WI38 (cell line): ENCODE data around the gene GSN.

Experiments used
- H3K4me3 ChIP-seq: 2 replicates; pipeline ENCODE4 v1.5.1; 2011; ENCODE audit warnings: low read depth, mild to moderate bottlenecking, control low read depth, low read length
- TF ChIP-seq, protein P1 (sequence below): IDR thresholded peaks from 2 replicates; pipeline ENCODE4 v1.5.1; 2012; ENCODE audit warnings: low read depth, mild to moderate bottlenecking, control low read depth, low read length

Gene GSN

GRCh38 chr9:121317737-121318630 is 50.0 kb downstream of the GSN start:
- TF ChIP-seq, protein P1, sequence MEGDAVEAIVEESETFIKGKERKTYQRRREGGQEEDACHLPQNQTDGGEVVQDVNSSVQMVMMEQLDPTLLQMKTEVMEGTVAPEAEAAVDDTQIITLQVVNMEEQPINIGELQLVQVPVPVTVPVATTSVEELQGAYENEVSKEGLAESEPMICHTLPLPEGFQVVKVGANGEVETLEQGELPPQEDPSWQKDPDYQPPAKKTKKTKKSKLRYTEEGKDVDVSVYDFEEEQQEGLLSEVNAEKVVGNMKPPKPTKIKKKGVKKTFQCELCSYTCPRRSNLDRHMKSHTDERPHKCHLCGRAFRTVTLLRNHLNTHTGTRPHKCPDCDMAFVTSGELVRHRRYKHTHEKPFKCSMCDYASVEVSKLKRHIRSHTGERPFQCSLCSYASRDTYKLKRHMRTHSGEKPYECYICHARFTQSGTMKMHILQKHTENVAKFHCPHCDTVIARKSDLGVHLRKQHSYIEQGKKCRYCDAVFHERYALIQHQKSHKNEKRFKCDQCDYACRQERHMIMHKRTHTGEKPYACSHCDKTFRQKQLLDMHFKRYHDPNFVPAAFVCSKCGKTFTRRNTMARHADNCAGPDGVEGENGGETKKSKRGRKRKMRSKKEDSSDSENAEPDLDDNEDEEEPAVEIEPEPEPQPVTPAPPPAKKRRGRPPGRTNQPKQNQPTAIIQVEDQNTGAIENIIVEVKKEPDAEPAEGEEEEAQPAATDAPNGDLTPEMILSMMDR = no peak

GRCh38 chr9:121318631-121319382 is 50.8 kb downstream of the GSN start:
- H3K4me3 ChIP-seq = no peak overlapping the region
- TF ChIP-seq, protein P1 = no peak

More at GRCh38 chr9:121317737-121318630, 50.0 kb downstream of the GSN start:
- H3K4me3 ChIP-seq = no peak overlapping the region

DNA sequence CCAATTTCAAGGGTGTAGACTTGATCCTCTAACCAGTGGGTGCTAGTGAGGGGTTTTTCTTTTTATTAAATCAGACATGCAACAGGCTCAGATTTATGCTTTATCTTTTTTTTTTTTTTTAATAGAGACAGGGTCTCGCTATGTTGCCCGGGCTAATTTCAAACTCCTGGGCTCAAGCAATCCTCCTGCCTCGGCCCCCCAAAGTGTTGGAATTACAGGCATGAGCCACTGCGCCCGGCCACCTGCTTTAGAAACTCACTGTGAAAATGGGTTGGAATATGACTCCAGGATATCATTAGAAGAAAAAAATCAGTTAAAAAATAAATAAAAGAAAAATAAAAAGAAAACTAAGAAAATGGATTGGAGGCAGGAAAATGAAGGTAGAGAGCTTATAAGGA is 51.4 kb downstream of the GSN start:
- H3K4me3 ChIP-seq = no peak overlapping the region
- TF ChIP-seq, protein P1 = no peak

DNA sequence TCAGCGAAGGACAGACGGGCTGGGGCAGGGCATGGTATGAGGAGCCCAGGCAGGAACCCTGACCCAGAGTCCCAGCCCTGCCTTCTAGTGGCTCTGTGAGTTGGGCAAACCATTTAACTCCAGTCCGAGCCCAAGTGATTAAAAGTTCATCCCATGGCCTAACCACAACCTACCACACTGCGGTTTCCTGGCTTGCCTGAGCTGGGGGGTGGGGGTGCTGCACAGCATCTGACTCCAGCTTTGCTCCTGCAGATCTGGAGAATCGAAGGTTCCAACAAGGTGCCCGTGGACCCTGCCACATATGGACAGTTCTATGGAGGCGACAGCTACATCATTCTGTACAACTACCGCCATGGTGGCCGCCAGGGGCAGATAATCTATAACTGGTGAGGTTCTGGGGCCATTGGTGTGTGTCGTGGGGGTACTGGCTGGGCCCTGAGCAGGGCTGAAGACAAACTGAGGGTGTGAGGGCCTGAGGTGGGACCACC is 53.1 kb downstream of the GSN start:
- H3K4me3 ChIP-seq = no peak overlapping the region
- TF ChIP-seq, protein P1 = no peak

DNA sequence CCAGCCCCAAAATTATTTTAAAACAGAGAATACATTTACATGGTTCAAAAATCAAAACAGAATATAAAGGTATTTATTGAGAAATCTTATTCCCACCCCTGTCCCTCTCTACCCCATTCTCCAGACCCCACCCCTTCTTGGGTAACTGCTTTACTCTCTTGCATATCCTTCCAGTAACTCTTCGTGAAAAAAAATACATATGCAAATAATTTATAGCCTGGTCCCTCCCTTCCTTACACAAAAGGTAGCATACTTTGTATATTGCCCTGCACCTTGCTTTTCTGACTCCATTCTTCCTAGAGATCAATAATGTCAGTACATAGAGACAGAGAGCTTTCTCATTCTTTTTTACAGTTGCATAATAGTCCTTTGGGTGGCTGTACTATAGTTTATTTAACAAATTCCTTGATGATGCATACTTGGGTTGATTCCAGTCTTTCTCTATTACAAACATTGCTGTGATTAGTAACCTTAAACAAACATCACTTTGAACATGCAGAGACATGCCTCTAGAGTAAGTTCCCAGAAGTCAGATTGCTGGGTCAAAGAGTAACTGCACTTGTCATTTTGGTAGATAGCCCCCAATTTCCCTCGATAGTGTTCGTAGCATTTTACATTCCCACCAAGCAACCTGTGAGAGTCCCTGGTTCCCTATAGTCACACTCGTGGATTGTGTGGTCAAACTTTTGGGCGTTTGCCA is 54.2 kb downstream of the GSN start:
- TF ChIP-seq, protein P1 = no peak
- no peak overlapping the region for H3K4me3 ChIP-seq

GRCh38 chr9:121322737-121323448 is 54.9 kb downstream of the GSN start:
- H3K4me3 ChIP-seq = no peak overlapping the region
- TF ChIP-seq, protein P1 = no peak
